IMR-90 (cell line): Measurements from ENCODE around the gene NUMA1. TPM values are rescaled to one million over a fixed set of nuclear protein-coding genes. Genes with fewer than 3 reads are reported as not detected.

Experiments used
- ATAC-seq: fragments of 200-7000 bp; cut with Tn5 transposase; 2 replicates; pipeline ENCODE4 v1.9.1; 2020; ENCODE audit warnings: low read depth, mild to moderate bottlenecking, moderate library complexity
- BruUV-seq: library from RNA; stranded (reverse); fragments of 400-500 nt; replicated peaks from 2 replicates; lab custom pipeline; 2021; lab: Mats Ljungman, UMichigan
- CTCF ChIA-PET: fragments of 300-600 bp; formaldehyde crosslinking; extraction: SDS; loops from one replicate; lab custom pipeline; 2021; ENCODE audit warnings: antibody characterized with exemption; lab: Yijun Ruan, JAX
- POLR2A ChIA-PET: fragments of 300-600 bp; sonication (Branson Sonifier 250); formaldehyde crosslinking; loops from one replicate; lab custom pipeline; 2022; ENCODE audit warnings: antibody characterized with exemption; ENCODE audit not compliant: unreplicated experiment; lab: Charles Lee
- DNase-seq: peaks from one replicate; pipeline ENCODE4 v3.0.0; 2013
- H2AFZ ChIP-seq: replicated peaks from 2 replicates; pipeline ENCODE3; 2013; ENCODE audit warnings: low read length, mild to moderate bottlenecking; ENCODE audit not compliant: poor library complexity
- H2AK5ac ChIP-seq: 2 replicates; pipeline ENCODE4 v1.6.1; 2013; ENCODE audit warnings: low read depth, low read length, inconsistent platforms
- H2AK9ac ChIP-seq: replicated peaks from 2 replicates; pipeline ENCODE3; 2013; ENCODE audit warnings: mild to moderate bottlenecking, low read depth, low read length, moderate library complexity; ENCODE audit not compliant: poor library complexity
- H2BK120ac ChIP-seq: 2 replicates; pipeline ENCODE4 v1.6.1; 2013; ENCODE audit warnings: low read depth, low read length, inconsistent platforms
- H2BK15ac ChIP-seq: 3 replicates; pipeline ENCODE4 v1.6.1; 2013; ENCODE audit warnings: low read depth, low read length, inconsistent platforms
- H2BK20ac ChIP-seq: 2 replicates; pipeline ENCODE4 v1.6.1; 2013; ENCODE audit warnings: low read depth, mild to moderate bottlenecking, inconsistent platforms, low read length, moderate library complexity
- H2BK5ac ChIP-seq: 2 replicates; pipeline ENCODE4 v1.6.1; 2013; ENCODE audit warnings: mild to moderate bottlenecking, low read depth, low read length, inconsistent platforms; ENCODE audit not compliant: poor library complexity, severe bottlenecking
- H3K14ac ChIP-seq: replicated peaks from 2 replicates; pipeline ENCODE4 v1.6.1; 2013; ENCODE audit warnings: low read depth, low read length, inconsistent platforms
- H3K18ac ChIP-seq: 2 replicates; pipeline ENCODE4 v1.6.1; 2013; ENCODE audit warnings: low read depth, low read length, control low read depth
- H3K23ac ChIP-seq: 2 replicates; pipeline ENCODE4 v1.6.1; 2013; ENCODE audit warnings: low read depth, low read length, inconsistent platforms
- H3K27ac ChIP-seq: 2 replicates; pipeline ENCODE4 v1.5.1; 2013; ENCODE audit warnings: mild to moderate bottlenecking, control low read depth, low read length; ENCODE audit not compliant: insufficient read depth
- H3K27me3 ChIP-seq: 2 replicates; pipeline ENCODE4 v1.6.1; 2013; ENCODE audit warnings: low read length; ENCODE audit not compliant: control insufficient read depth, insufficient read depth
- H3K36me3 ChIP-seq: 2 replicates; pipeline ENCODE4 v1.6.1; 2013; ENCODE audit warnings: low read length, mixed read lengths; ENCODE audit not compliant: control insufficient read depth, insufficient read depth
- H3K4ac ChIP-seq: 2 replicates; pipeline ENCODE4 v1.6.1; 2013; ENCODE audit warnings: low read depth, low read length, inconsistent platforms
- H3K4me1 ChIP-seq: 2 replicates; pipeline ENCODE4 v1.6.1; 2013; ENCODE audit warnings: low read length, mixed read lengths; ENCODE audit not compliant: control insufficient read depth, insufficient read depth
- H3K4me2 ChIP-seq: 2 replicates; pipeline ENCODE4 v1.6.1; 2013; ENCODE audit warnings: low read depth, mild to moderate bottlenecking, control low read depth, low read length, moderate library complexity
- H3K4me3 ChIP-seq: 2 replicates; pipeline ENCODE4 v1.5.1; 2013; ENCODE audit warnings: low read depth, mild to moderate bottlenecking, control low read depth, low read length, moderate library complexity; ENCODE audit not compliant: insufficient read depth
- H3K56ac ChIP-seq: 2 replicates; pipeline ENCODE4 v1.6.1; 2013; ENCODE audit warnings: low read length, inconsistent platforms; ENCODE audit not compliant: insufficient read depth; ENCODE audit errors: extremely low read depth
- H3K79me1 ChIP-seq, 2 experiments: 2 replicates each; pipeline ENCODE4 v1.6.1; 2013; ENCODE audit warnings: low read length in 2 of 2, inconsistent platforms in 1 of 2, low read depth in 1 of 2
- H3K9ac ChIP-seq: 2 replicates; pipeline ENCODE4 v1.6.1; 2013; ENCODE audit warnings: low read depth, low read length, control low read depth
- H3K9me1 ChIP-seq: 2 replicates; pipeline ENCODE4 v1.6.1; 2013; ENCODE audit warnings: low read length, inconsistent platforms; ENCODE audit not compliant: insufficient read depth
- H3K9me3 ChIP-seq: 2 replicates; pipeline ENCODE4 v1.6.1; 2013; ENCODE audit warnings: low read length; ENCODE audit not compliant: control insufficient read depth, insufficient read depth
- H4K20me1 ChIP-seq: 2 replicates; pipeline ENCODE4 v1.6.1; 2013; ENCODE audit warnings: low read length, inconsistent platforms; ENCODE audit not compliant: insufficient read depth
- H4K5ac ChIP-seq: 2 replicates; pipeline ENCODE4 v1.6.1; 2013; ENCODE audit warnings: mild to moderate bottlenecking, low read depth, low read length, control low read depth
- H4K8ac ChIP-seq, 2 experiments: 2 replicates each; pipeline ENCODE4 v1.6.1; 2013; ENCODE audit warnings: low read depth in 2 of 2, low read length in 2 of 2, control low read depth in 1 of 2, inconsistent platforms in 1 of 2
- H4K91ac ChIP-seq: 2 replicates; pipeline ENCODE4 v1.6.1; 2013; ENCODE audit warnings: low read depth, low read length, inconsistent platforms; ENCODE audit not compliant: insufficient read depth
- CHD1 ChIP-seq: IDR thresholded peaks from 2 replicates; pipeline ENCODE4 v1.6.1; 2012; ENCODE audit warnings: low read depth, low read length, improper control_type of control experiment
- NFE2L2 ChIP-seq: fragments of 150-350 bp; IDR thresholded peaks from 2 replicates; pipeline ENCODE4 v1.6.1; 2016; ENCODE audit warnings: low read depth, mild to moderate bottlenecking, low read length
- RAD21 ChIP-seq: IDR thresholded peaks from 2 replicates; pipeline ENCODE4 v1.6.1; 2012; ENCODE audit warnings: low read length, improper control_type of control experiment
- RCOR1 ChIP-seq: IDR thresholded peaks from 2 replicates; pipeline ENCODE4 v1.6.1; 2012; ENCODE audit warnings: mild to moderate bottlenecking, low read length, improper control_type of control experiment; ENCODE audit not compliant: insufficient replicate concordance
- SMC3 ChIP-seq: fragments of 150-350 bp; IDR thresholded peaks from 2 replicates; pipeline ENCODE4 v1.6.1; 2016; ENCODE audit warnings: low read depth, mild to moderate bottlenecking, antibody characterized with exemption, low read length, moderate library complexity
- WGBS, 2 experiments: methylation state at CpG; one replicate each; pipeline versions ENCODE4 v1.1.5 to v1.1.7; 2013; ENCODE audit warnings: missing lambda C conversion rate in 2 of 2; ENCODE audit not compliant: insufficient read length in 1 of 2; ENCODE audit errors: extremely low coverage in 2 of 2; 5-methylcytosine and 5-hydroxymethylcytosine counted together
- dilution Hi-C: fragments of 300-500 bp; cut with HindIII; formaldehyde crosslinking; loops from one replicate; pipeline ENCODE4 v1.14.3; 2018; ENCODE audit warnings: low sequenced_read_pairs; ENCODE audit not compliant: unreplicated experiment
- in situ Hi-C: fragments of 300-500 bp; cut with MboI; formaldehyde crosslinking; loops from 3 replicates; pipeline ENCODE4 v1.14.3; 2019; ENCODE audit warnings: low sequenced_read_pairs, inconsistent platforms, mixed read lengths
- intact Hi-C: fragments of 100-400 bp; cut with micrococcal nuclease; formaldehyde crosslinking; loops from 2 replicates; pipeline ENCODE4 v1.10.0; 2022
- polyA plus RNA-seq, 3 experiments: library from polyadenylated mRNA; depleted of rRNA; stranded (reverse); fragments of >200 nt; gene quantifications; 2 replicates each; pipeline ENCODE4 v1.2.3, GENCODE V29; 2012; ENCODE audit warnings: low replicate concordance in 1 of 3
- total RNA-seq: library from RNA; depleted of rRNA; stranded (reverse); fragments of >200 nt; gene quantifications from 2 replicates; pipeline ENCODE4 v1.2.3, GENCODE V29; 2012

The NUMA1 gene
- total and polyA plus RNA-seq, 2 of the 4 experiments (the other 2 are of a cell fraction): 61.7 to 97.0 TPM

GRCh38 chr11:72008728-72009127 lies 71.6 kb downstream of the NUMA1 start:
- no peak overlapping the region for H3K23ac ChIP-seq
- no peak overlapping the region for H2BK5ac ChIP-seq
- peaks cover 35% of the 10 kb centered on the region; the same call in 1 of the 2 replicates for H4K20me1 ChIP-seq
- no peaks in the 10 kb centered on the region for H3K27me3 ChIP-seq
- no peaks in the 10 kb centered on the region for H3K4me1 ChIP-seq
- no peak overlapping the region for H2BK20ac ChIP-seq
- H3K9me3 ChIP-seq: no peaks in the 10 kb centered on the region
- H3K4me3 ChIP-seq: no peak overlapping the region
- H3K14ac ChIP-seq: no peak overlapping the region
- no peak overlapping the region for H4K91ac ChIP-seq
- H3K56ac ChIP-seq: no peak overlapping the region
- no peak overlapping the region for H2BK15ac ChIP-seq
- TF ChIP-seq RCOR1 (no peak), NFE2L2 (no peak), SMC3 (no peak), CHD1 (no peak), RAD21 (no peak)
- no peak overlapping the region for H3K4me2 ChIP-seq
- H3K4ac ChIP-seq: no peak overlapping the region
- H4K5ac ChIP-seq: no peak overlapping the region
- H3K9me1 ChIP-seq: 0 out of 2 replicates have a peak, but pooled peaks cover 5% of the 10 kb centered on the region
- H3K27ac ChIP-seq: no peak overlapping the region
- dilution Hi-C loops (no loop called here), in situ Hi-C loops (no loop called here), intact Hi-C loops (no loop called here)
- BruUV-seq: TSS peak; percentile 5
- H2AK9ac ChIP-seq: no peak overlapping the region
- ATAC-seq (no peak), DNase-seq (no peak)
- ChIA-PET POLR2A (no interaction called here), CTCF (no interaction called here)
- H2AK5ac ChIP-seq: no peak overlapping the region
- no peak overlapping the region for H2BK120ac ChIP-seq
- no peak overlapping the region for H4K8ac ChIP-seq
- H3K9ac ChIP-seq: no peak overlapping the region
- H2AFZ ChIP-seq: no peak overlapping the region
- H3K79me1 ChIP-seq: peaks cover 27 to 44% of the 10 kb centered on the region in 2 experiments
- peaks cover 96% of the 10 kb centered on the region for H3K36me3 ChIP-seq
- WGBS, 2 experiments: 80% methylated on average over 2 of the region's 7 CpGs; no CpG with 5 or more reads in 1 of the 2 experiments
- H3K18ac ChIP-seq: no peak overlapping the region
